ENCODE data around the gene BBS2.

The BBS2 gene

DNA sequence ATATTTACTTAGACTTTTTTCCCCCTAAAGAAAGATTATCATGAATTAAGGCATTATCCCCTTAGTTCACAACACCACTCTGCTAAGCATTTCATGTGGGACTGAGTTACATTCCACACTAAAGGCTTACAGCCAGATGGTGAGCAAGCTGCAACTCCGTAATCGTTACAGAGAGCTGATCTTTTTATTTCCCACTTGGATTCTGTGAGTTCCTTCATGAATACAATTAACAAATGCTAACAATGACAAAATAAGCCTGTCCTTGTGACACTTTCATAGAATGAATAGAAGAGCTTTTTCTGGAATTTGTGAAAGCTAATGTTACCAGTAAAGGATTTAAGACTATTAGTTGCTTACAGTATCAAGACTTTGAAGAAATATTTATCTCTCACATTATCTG is 59.7 kb downstream of the BBS2 start:
- Mint-ChIP-seq H3K36me3 (ENCODE audit: low read depth) (peaks cover 72% of the 10 kb centered on the region), H3K9me3 (no peaks in the 10 kb centered on the region), H3K27me3 (ENCODE audit: low read depth) (no peaks in the 10 kb centered on the region), H3K4me1 (no peaks in the 10 kb centered on the region), H3K4me3 (no peak overlapping the region), H3K27ac (no peak overlapping the region)
- TF ChIP-seq, protein P1, sequence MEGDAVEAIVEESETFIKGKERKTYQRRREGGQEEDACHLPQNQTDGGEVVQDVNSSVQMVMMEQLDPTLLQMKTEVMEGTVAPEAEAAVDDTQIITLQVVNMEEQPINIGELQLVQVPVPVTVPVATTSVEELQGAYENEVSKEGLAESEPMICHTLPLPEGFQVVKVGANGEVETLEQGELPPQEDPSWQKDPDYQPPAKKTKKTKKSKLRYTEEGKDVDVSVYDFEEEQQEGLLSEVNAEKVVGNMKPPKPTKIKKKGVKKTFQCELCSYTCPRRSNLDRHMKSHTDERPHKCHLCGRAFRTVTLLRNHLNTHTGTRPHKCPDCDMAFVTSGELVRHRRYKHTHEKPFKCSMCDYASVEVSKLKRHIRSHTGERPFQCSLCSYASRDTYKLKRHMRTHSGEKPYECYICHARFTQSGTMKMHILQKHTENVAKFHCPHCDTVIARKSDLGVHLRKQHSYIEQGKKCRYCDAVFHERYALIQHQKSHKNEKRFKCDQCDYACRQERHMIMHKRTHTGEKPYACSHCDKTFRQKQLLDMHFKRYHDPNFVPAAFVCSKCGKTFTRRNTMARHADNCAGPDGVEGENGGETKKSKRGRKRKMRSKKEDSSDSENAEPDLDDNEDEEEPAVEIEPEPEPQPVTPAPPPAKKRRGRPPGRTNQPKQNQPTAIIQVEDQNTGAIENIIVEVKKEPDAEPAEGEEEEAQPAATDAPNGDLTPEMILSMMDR (IDR thresholded peaks at IDR 0.05; ENCODE audit: unreplicated experiment in 3 of 3): no peak

- TF ChIP-seq, protein P1 (IDR thresholded peaks at IDR 0.05; ENCODE audit: unreplicated experiment in 3 of 3): no peak
- Mint-ChIP-seq H3K9me3 (no peaks in the 10 kb centered on the region), H3K4me3 (no peak overlapping the region), H3K36me3 (ENCODE audit: low read depth) (peaks cover 70% of the 10 kb centered on the region), H3K27ac (no peak overlapping the region), H3K27me3 (ENCODE audit: low read depth) (no peaks in the 10 kb centered on the region), H3K4me1 (no peaks in the 10 kb centered on the region)
Observed at GRCh38 chr16:56457927-56458470, 61.8 kb downstream of the BBS2 start.

GRCh38 chr16:56451753-56452689 is 67.8 kb downstream of the BBS2 start:
- TF ChIP-seq, protein P1 (IDR thresholded peaks at IDR 0.05; ENCODE audit: unreplicated experiment in 3 of 3): no peak
- Mint-ChIP-seq H3K27ac (peak overlapping the region; percentile 80 to 94 (median 93)), H3K4me3 (peak overlapping the region; percentile 94 to 95 (median 94)), H3K4me1 (peaks cover 37% of the 10 kb centered on the region), H3K27me3 (ENCODE audit: low read depth) (no peaks in the 10 kb centered on the region), H3K9me3 (no peaks in the 10 kb centered on the region), H3K36me3 (ENCODE audit: low read depth) (peaks cover 28% of the 10 kb centered on the region)

DNA sequence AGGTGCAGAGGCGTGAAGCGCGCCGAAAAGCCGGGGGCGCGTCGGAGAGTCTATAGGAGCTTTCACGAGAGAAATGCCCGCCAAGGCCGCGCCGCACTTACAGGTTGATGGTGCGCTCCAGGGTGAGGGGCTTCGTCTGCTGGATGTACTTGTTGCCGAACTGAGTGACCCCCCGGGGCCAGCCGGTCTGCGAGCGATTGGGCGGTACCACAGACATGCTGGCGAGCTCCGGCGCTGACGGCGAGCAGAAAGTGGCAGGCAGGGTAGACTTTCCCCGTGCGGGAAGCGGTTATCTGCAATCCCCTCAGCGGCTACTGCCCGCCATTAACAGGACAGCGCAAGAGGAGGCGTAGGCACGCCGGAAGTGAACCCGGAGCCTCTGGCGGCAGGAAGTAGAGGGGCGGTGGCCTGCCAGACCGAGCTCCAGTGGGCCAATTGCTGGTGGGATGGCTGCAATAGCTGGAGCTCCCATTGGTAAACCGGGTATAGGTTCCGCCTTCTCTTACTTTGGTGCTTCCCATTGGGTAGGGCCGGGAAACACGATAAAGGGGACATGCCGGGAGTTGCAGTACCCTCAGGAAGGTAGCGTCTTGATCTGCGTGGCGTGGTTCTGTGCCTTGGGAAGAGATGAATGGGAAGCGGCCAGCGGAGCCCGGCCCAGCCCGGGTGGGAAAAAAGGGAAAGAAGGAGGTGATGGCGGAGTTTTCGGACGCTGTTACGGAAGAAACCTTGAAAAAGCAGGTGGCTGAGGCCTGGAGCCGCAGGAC is 68.7 kb downstream of the BBS2 start, which contains the start of the genes NUDT21 and OGFOD1:
Gene NUDT21 (minus strand): TSS at position 347 of the 767 bp plus-strand sequence. CDS start 130 bp downstream, at position 217.
Gene OGFOD1 (plus strand): TSS at position 569 of the 767 bp plus-strand sequence. CDS start 59 bp downstream, at position 628.
- Mint-ChIP-seq H3K4me1 (peaks cover 37% of the 10 kb centered on the region), H3K27ac (peak within 1 kb of the TSS; percentile 80 to 94 (median 93)), H3K27me3 (ENCODE audit: low read depth) (no peaks in the 10 kb centered on the region), H3K4me3 (peak within 1 kb of the TSS; percentile 94 to 95 (median 94)), H3K36me3 (ENCODE audit: low read depth) (peaks cover 19% of the 10 kb centered on the region), H3K9me3 (no peaks in the 10 kb centered on the region)
- TF ChIP-seq, protein P1 (IDR thresholded peaks at IDR 0.05; ENCODE audit: unreplicated experiment in 3 of 3): no peak

- no peaks in the 10 kb centered on the region for H3K27me3 Mint-ChIP-seq (ENCODE audit: low read depth)
- TF ChIP-seq, protein P1 (IDR thresholded peaks at IDR 0.05; ENCODE audit: unreplicated experiment in 3 of 3): no peak
- H3K27ac Mint-ChIP-seq: peak overlapping the region; percentile 80 to 94 (median 93)
- peaks cover 37% of the 10 kb centered on the region for H3K4me1 Mint-ChIP-seq
- H3K36me3 Mint-ChIP-seq (ENCODE audit: low read depth): peaks cover 17% of the 10 kb centered on the region
- H3K4me3 Mint-ChIP-seq: peak overlapping the region; percentile 94 to 95 (median 94)
- no peaks in the 10 kb centered on the region for H3K9me3 Mint-ChIP-seq
Observed at GRCh38 chr16:56450275-56450985, 69.4 kb downstream of the BBS2 start.

All from nephron (organoid).